ENCODE measurements around the gene CAPN1.

CAPN1 gene

GRCh38 chr11:65183201-65183891 is 1.6 kb downstream of the CAPN1 start:
- in situ Hi-C loops (cut with HindIII; ENCODE audit: low sequenced_read_pairs): no loop called here
- no peak for TF ChIP-seq CTCF (IDR thresholded peaks at IDR 0.05; ENCODE audit: low read depth, low read length, missing control alignments)
- no peak for DNase-seq (ENCODE audit: low read depth)
- peak overlapping the region; percentile 93 for H3K4me3 ChIP-seq (ENCODE audit: low read depth, low read length)

DNA sequence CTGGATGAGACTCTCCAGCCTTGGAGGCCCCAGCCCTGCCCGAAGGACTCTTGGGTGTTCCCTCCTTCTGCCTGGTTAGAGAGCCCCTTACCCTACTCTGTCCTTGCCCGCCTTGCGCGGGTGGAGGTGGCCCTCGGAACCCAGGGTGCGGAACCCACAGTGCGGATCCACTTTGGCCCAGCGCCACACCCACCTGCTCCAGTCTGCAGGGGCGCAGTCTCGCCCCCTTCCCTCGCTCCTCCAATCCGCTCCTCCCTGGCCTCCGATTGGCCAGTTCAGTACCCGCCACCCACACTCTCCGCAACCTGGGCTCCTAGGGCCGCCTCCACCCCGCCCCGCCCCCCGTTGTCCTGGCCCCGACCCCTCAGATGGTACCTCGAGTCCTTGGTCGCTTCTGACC is 2.4 kb downstream of the CAPN1 start:
- DNase-seq (ENCODE audit: low read depth): no peak
- H3K4me3 ChIP-seq (ENCODE audit: low read depth, low read length): no peak overlapping the region
- TF ChIP-seq CTCF (IDR thresholded peaks at IDR 0.05; ENCODE audit: low read depth, low read length, missing control alignments): no peak
- in situ Hi-C loops (cut with HindIII; ENCODE audit: low sequenced_read_pairs): no loop called here

- in situ Hi-C loops (cut with HindIII; ENCODE audit: low sequenced_read_pairs): no loop called here
- no peak for TF ChIP-seq CTCF (IDR thresholded peaks at IDR 0.05; ENCODE audit: low read depth, low read length, missing control alignments)
- DNase-seq (ENCODE audit: low read depth): no peak
- no peak overlapping the region for H3K4me3 ChIP-seq (ENCODE audit: low read depth, low read length)
Measured at GRCh38 chr11:65185171-65185570, 3.4 kb downstream of the CAPN1 start.

DNA sequence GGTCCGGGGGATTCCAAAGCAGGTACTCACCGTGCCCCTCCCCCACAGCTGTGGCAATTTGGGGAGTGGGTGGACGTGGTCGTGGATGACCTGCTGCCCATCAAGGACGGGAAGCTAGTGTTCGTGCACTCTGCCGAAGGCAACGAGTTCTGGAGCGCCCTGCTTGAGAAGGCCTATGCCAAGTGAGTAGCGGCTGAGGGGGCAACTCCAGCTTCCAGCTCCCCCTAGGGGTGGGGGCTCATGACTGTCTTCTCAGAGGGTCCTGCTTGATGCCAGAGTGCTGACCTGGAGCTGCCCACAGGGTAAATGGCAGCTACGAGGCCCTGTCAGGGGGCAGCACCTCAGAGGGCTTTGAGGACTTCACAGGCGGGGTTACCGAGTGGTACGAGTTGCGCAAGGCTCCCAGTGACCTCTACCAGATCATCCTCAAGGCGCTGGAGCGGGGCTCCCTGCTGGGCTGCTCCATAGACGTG is 4.2 kb downstream of the CAPN1 start:
- no peak overlapping the region for H3K4me3 ChIP-seq (ENCODE audit: low read depth, low read length)
- in situ Hi-C loops (cut with HindIII; ENCODE audit: low sequenced_read_pairs): no loop called here
- DNase-seq (ENCODE audit: low read depth): no peak
- peak; percentile 2 for TF ChIP-seq CTCF (IDR thresholded peaks at IDR 0.05; ENCODE audit: low read depth, low read length, missing control alignments)

GRCh38 chr11:65186701-65187100 is 5.0 kb downstream of the CAPN1 start:
- in situ Hi-C loops (cut with HindIII; ENCODE audit: low sequenced_read_pairs): no loop called here
- no peak for DNase-seq (ENCODE audit: low read depth)
- no peak overlapping the region for H3K4me3 ChIP-seq (ENCODE audit: low read depth, low read length)

GRCh38 chr11:65187146-65187675 is 5.5 kb downstream of the CAPN1 start:
- no peak for TF ChIP-seq CTCF (IDR thresholded peaks at IDR 0.05; ENCODE audit: low read depth, low read length, missing control alignments)
- in situ Hi-C loops (cut with HindIII; ENCODE audit: low sequenced_read_pairs): no loop called here
- no peak for DNase-seq (ENCODE audit: low read depth)
- H3K4me3 ChIP-seq (ENCODE audit: low read depth, low read length): no peak overlapping the region

More at GRCh38 chr11:65186701-65187100, 5.0 kb downstream of the CAPN1 start:
- no peak for TF ChIP-seq CTCF (IDR thresholded peaks at IDR 0.05; ENCODE audit: low read depth, low read length, missing control alignments)
